Measurements from ENCODE around the gene LYPD8.

Gene LYPD8

DNA sequence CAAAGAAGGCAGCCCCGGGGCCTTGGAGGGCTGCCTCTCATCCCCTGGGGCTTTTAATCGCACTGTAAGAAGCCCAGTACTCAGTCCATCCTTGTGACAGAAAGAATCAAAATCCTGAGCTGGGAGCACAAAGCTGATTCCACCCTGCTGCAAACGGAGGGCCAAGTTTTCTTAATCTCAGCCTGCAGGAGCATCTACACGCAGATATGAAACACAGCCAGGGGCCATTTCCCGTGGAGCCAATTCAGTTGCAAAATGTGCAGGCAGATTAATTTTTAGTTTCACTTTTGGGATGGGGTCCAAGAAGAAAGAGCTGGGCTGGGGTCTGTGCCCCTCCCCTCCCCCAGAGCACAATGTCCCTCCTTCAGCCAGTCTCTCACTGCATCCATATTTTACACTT is 4.4 kb downstream of the LYPD8 start:
- H3K36me3 ChIP-seq (ENCODE audit: control insufficient read depth in 5 of 5, insufficient read depth in 5 of 5, low read length in 5 of 5) = no peaks in the 10 kb centered on the region
- H3K4me3 ChIP-seq (ENCODE audit: low read depth in 1 of 5, low read length in 5 of 5) = no peak overlapping the region
- H3K27ac ChIP-seq (ENCODE audit: low read depth, low read length) = no peak overlapping the region
- no peaks in the 10 kb centered on the region for H3K27me3 ChIP-seq (ENCODE audit: control insufficient read depth in 5 of 5, insufficient read depth in 4 of 5, low read length in 5 of 5)
- no peak overlapping the region for H3K9ac ChIP-seq (ENCODE audit: low read length in 5 of 5)
- H3K4me1 ChIP-seq (ENCODE audit: control insufficient read depth in 5 of 5, insufficient read depth in 5 of 5, low read length in 5 of 5) = no peaks in the 10 kb centered on the region
- no peaks in the 10 kb centered on the region for H3K9me3 ChIP-seq (ENCODE audit: control insufficient read depth in 5 of 5, low read length in 5 of 5)

DNA sequence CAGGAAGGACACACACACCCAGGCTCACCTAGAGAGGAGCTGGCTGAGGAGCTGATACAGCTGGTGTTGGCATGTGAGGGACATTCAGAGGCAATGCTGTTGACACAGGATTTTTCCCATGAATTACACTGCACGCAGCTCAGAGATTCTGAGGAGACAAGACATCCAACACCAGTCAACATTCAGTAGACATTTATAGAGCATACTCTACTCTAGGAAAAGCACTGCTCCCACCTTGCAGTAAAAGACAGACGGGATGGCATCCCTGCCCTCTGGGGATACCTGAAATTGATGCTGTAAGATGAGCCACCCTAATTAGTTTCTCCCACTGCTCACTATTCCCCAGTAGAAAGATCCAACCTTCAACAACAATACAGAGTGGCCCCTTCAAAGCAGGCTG is 5.1 kb downstream of the LYPD8 start:
- H3K27me3 ChIP-seq (ENCODE audit: control insufficient read depth in 5 of 5, insufficient read depth in 4 of 5, low read length in 5 of 5) = no peaks in the 10 kb centered on the region
- H3K27ac ChIP-seq (ENCODE audit: low read depth, low read length) = no peak overlapping the region
- H3K9ac ChIP-seq (ENCODE audit: low read length in 5 of 5) = no peak overlapping the region
- no peaks in the 10 kb centered on the region for H3K4me1 ChIP-seq (ENCODE audit: control insufficient read depth in 5 of 5, insufficient read depth in 5 of 5, low read length in 5 of 5)
- H3K4me3 ChIP-seq (ENCODE audit: low read depth in 1 of 5, low read length in 5 of 5) = no peak overlapping the region
- no peaks in the 10 kb centered on the region for H3K36me3 ChIP-seq (ENCODE audit: control insufficient read depth in 5 of 5, insufficient read depth in 5 of 5, low read length in 5 of 5)
- H3K9me3 ChIP-seq (ENCODE audit: control insufficient read depth in 5 of 5, low read length in 5 of 5) = no peaks in the 10 kb centered on the region

DNA sequence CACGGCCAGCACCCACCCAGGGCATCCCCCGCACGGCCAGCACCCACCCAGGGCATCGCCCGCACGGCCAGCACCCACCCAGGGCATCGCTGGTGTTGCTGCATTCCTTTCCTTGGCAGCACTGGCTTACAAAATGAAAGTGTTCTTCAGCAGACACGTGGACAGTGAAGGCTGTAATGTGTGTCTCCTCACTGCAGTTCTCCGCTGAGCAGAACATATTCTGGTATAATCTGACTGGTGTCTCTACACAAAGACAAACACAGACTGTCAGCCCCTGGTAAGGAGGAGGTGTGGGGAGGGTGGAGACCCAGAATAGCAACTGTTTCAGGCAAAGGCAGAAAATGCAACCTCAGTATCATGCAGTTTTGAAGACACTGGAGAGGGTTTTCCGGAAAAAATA is 7.3 kb downstream of the LYPD8 start:
- Histone ChIP-seq H3K27ac (ENCODE audit: low read depth, low read length) (no peak overlapping the region), H3K36me3 (ENCODE audit: control insufficient read depth in 5 of 5, insufficient read depth in 5 of 5, low read length in 5 of 5) (no peaks in the 10 kb centered on the region), H3K27me3 (ENCODE audit: control insufficient read depth in 5 of 5, insufficient read depth in 4 of 5, low read length in 5 of 5) (no peaks in the 10 kb centered on the region), H3K4me1 (ENCODE audit: control insufficient read depth in 5 of 5, insufficient read depth in 5 of 5, low read length in 5 of 5) (no peaks in the 10 kb centered on the region), H3K9ac (ENCODE audit: low read length in 5 of 5) (no peak overlapping the region), H3K9me3 (ENCODE audit: control insufficient read depth in 5 of 5, low read length in 5 of 5) (no peaks in the 10 kb centered on the region), H3K4me3 (ENCODE audit: low read depth in 1 of 5, low read length in 5 of 5) (no peak overlapping the region)

DNA sequence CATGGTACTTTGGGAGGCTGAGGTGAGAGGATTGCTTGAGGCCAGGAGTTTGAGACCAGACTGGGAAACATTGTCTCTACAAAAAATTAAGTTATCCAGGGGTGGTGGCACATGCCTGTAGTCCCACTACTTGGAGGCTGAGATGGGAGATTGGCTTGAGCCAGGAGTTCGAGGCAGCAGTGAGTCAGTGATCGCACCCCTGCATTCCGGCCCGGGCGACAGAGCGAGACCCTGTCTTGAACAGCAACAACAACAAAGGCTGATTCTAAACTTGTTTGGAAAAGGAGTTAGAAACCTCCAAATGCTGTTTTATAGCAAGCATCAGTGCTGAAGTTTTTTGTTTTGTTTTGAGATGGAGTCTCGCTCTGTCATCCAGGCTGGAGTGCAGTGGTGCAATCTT is 14.7 kb downstream of the LYPD8 start:
- Histone ChIP-seq H3K9ac (ENCODE audit: low read length in 5 of 5) (no peak overlapping the region), H3K27ac (ENCODE audit: low read depth, low read length) (no peak overlapping the region), H3K36me3 (ENCODE audit: control insufficient read depth in 5 of 5, insufficient read depth in 5 of 5, low read length in 5 of 5) (no peaks in the 10 kb centered on the region), H3K4me1 (ENCODE audit: control insufficient read depth in 5 of 5, insufficient read depth in 5 of 5, low read length in 5 of 5) (no peaks in the 10 kb centered on the region), H3K9me3 (ENCODE audit: control insufficient read depth in 5 of 5, low read length in 5 of 5) (peaks cover 0 to 3% (median 0%) of the 10 kb centered on the region in 5 donors), H3K27me3 (ENCODE audit: control insufficient read depth in 5 of 5, insufficient read depth in 4 of 5, low read length in 5 of 5) (peaks cover 0 to 3% (median 0%) of the 10 kb centered on the region in 5 donors), H3K4me3 (ENCODE audit: low read depth in 1 of 5, low read length in 5 of 5) (no peak overlapping the region)

DNA sequence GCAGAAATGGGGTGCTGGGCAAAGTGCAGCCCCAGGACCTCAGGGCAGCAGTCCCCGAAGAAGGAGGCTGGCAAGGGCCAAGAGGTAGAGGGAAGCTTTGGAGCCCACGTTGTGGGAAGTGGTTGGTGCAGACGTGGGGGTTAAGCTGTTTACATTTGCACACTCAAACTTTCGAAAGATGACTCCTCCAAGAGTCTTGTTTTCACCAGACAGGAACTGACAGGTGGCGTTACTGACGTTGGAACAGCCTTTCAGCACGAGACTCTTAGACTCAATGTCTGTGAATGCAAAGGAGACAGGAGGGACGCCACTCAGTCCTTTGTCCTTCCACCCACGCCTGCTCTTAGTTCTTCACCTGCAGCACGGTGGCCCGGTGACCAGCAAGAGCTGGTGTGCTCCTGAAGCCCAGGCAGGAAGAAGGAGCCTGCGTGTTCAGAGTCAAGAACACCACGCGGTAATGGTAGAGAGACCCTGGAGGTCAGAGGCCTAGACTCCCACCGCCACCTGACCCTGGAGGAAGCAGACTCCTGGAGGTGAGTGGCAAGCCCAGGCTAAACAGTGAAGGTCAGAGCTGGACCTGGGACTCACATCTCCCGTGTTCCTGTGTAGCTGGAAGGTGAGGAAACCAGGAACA is 15.9 kb downstream of the LYPD8 start:
- Histone ChIP-seq H3K27ac (ENCODE audit: low read depth, low read length) (no peak overlapping the region), H3K4me1 (ENCODE audit: control insufficient read depth in 5 of 5, insufficient read depth in 5 of 5, low read length in 5 of 5) (no peaks in the 10 kb centered on the region), H3K9me3 (ENCODE audit: control insufficient read depth in 5 of 5, low read length in 5 of 5) (peaks cover 0 to 8% (median 3%) of the 10 kb centered on the region in 5 donors), H3K9ac (ENCODE audit: low read length in 5 of 5) (no peak overlapping the region), H3K4me3 (ENCODE audit: low read depth in 1 of 5, low read length in 5 of 5) (no peak overlapping the region), H3K36me3 (ENCODE audit: control insufficient read depth in 5 of 5, insufficient read depth in 5 of 5, low read length in 5 of 5) (no peaks in the 10 kb centered on the region), H3K27me3 (ENCODE audit: control insufficient read depth in 5 of 5, insufficient read depth in 4 of 5, low read length in 5 of 5) (peaks cover 0 to 3% (median 0%) of the 10 kb centered on the region in 5 donors)

DNA sequence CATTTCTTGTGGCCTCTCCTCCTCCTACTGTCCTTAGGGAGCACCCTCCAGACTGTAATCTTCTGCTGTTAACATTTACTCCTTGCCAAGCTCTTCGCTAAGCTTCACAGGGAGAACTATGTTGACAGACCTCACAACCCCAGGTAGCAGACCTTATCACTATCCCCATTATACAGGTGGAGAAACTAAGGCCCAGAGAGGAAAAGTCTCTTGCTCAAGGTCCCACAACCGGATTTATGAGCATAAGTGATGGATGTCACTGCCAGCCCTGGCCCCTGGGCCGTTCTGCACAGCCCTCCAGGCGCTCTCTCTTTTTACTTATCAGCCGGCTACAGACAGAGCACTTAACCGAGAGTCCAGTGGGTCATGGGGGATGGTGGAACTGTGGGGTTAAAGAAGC is 18.1 kb downstream of the LYPD8 start:
- no peak overlapping the region for H3K9ac ChIP-seq (ENCODE audit: low read length in 5 of 5)
- H3K27me3 ChIP-seq (ENCODE audit: control insufficient read depth in 5 of 5, insufficient read depth in 4 of 5, low read length in 5 of 5) = peaks cover 0 to 3% (median 0%) of the 10 kb centered on the region in 5 donors
- no peaks in the 10 kb centered on the region for H3K36me3 ChIP-seq (ENCODE audit: control insufficient read depth in 5 of 5, insufficient read depth in 5 of 5, low read length in 5 of 5)
- peaks cover 0 to 9% (median 3%) of the 10 kb centered on the region in 5 donors for H3K9me3 ChIP-seq (ENCODE audit: control insufficient read depth in 5 of 5, low read length in 5 of 5)
- no peak overlapping the region for H3K4me3 ChIP-seq (ENCODE audit: low read depth in 1 of 5, low read length in 5 of 5)
- H3K27ac ChIP-seq (ENCODE audit: low read depth, low read length) = no peak overlapping the region
- H3K4me1 ChIP-seq (ENCODE audit: control insufficient read depth in 5 of 5, insufficient read depth in 5 of 5, low read length in 5 of 5) = no peaks in the 10 kb centered on the region

DNA sequence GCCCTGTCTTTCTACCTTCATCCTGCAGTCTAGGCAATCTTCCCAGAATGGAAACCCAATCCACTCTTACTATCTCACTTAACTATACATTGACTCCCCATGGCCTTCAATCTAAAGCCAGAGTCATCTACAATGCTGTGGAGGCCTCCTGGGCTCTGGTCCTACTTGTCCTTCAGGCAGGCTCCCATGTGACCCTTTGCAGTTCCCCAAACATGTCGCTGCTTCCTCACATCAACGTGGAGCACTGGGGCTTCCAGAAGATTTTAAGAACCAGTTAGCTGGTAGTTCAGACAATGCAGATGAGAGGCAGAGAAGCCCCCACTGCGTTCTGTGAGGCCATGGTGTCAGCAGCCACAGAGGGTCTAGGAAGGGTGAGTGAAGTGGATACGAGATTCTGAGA is 18.6 kb downstream of the LYPD8 start:
- no peak overlapping the region for H3K4me3 ChIP-seq (ENCODE audit: low read depth in 1 of 5, low read length in 5 of 5)
- peaks cover 0 to 3% (median 0%) of the 10 kb centered on the region in 5 donors for H3K27me3 ChIP-seq (ENCODE audit: control insufficient read depth in 5 of 5, insufficient read depth in 4 of 5, low read length in 5 of 5)
- H3K27ac ChIP-seq (ENCODE audit: low read depth, low read length) = no peak overlapping the region
- no peaks in the 10 kb centered on the region for H3K36me3 ChIP-seq (ENCODE audit: control insufficient read depth in 5 of 5, insufficient read depth in 5 of 5, low read length in 5 of 5)
- peaks cover 0 to 9% (median 3%) of the 10 kb centered on the region in 5 donors for H3K9me3 ChIP-seq (ENCODE audit: control insufficient read depth in 5 of 5, low read length in 5 of 5)
- H3K9ac ChIP-seq (ENCODE audit: low read length in 5 of 5) = no peak overlapping the region
- H3K4me1 ChIP-seq (ENCODE audit: control insufficient read depth in 5 of 5, insufficient read depth in 5 of 5, low read length in 5 of 5) = no peaks in the 10 kb centered on the region

DNA sequence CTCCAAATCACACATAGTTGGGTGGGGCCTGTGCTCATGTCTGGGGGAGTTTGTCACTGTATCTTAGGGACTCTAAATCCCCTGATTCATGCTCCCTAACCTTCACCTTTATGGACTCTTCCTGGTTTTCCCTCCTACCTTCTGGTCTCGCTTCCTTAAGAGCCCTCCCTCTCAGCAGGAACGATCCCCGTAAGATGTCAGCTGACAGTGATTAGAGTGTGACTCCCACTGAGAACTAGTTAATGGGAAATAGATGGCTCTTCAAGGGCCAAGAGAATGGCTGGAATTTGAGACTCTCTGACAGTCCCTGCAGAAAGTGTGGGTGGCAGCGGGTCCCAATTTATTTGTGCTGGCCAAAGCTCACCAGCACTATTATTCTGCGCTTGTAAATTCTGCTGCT is 22.0 kb downstream of the LYPD8 start:
- H3K9ac ChIP-seq (ENCODE audit: low read length in 5 of 5) = no peak overlapping the region
- H3K4me3 ChIP-seq (ENCODE audit: low read depth in 1 of 5, low read length in 5 of 5) = no peak overlapping the region
- peaks cover 0 to 3% (median 0%) of the 10 kb centered on the region in 5 donors for H3K27me3 ChIP-seq (ENCODE audit: control insufficient read depth in 5 of 5, insufficient read depth in 4 of 5, low read length in 5 of 5)
- H3K27ac ChIP-seq (ENCODE audit: low read depth, low read length) = no peak overlapping the region
- no peaks in the 10 kb centered on the region for H3K4me1 ChIP-seq (ENCODE audit: control insufficient read depth in 5 of 5, insufficient read depth in 5 of 5, low read length in 5 of 5)
- peaks cover 0 to 9% (median 3%) of the 10 kb centered on the region in 5 donors for H3K9me3 ChIP-seq (ENCODE audit: control insufficient read depth in 5 of 5, low read length in 5 of 5)
- H3K36me3 ChIP-seq (ENCODE audit: control insufficient read depth in 5 of 5, insufficient read depth in 5 of 5, low read length in 5 of 5) = no peaks in the 10 kb centered on the region

DNA sequence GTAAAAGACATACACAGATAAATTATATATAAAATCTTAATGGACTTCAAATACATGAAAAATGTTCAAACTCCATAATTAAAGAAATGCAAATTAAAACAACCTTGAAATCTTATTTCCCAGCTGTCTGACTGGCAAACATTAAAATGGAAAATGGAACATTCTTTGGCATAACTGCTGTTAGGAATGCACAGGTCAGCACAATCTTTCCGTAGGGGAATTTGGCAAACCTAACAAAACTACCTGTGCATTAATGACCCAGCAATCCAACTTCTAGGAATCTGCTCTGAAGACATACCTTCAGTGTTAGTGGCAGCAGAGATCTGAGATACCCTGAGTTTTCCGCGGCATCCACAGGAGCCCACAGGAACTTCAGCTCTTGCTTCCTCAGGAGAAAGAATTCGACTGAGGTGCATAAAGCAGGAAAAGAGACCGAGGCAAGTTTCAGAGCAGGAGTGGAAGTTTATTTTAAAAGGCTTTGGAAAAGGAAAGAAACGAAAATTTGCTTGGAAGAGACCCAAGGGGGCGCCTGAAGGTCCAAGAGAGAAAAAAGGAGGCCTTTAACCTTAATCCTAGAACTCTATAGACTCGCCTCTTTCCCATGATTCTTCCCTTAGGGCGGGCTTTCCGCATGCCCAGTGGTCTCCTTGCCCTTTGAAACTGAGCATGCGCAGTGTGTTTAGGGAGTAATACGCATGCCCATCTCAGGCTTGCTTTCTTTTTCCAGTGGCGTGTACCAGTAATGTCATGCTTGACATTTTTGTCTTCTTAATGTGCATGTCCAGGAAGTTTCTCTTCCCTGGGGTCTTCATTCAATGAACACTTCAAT is 24.8 kb downstream of the LYPD8 start:
- Histone ChIP-seq H3K27ac (ENCODE audit: low read depth, low read length) (no peak overlapping the region), H3K4me3 (ENCODE audit: low read depth in 1 of 5, low read length in 5 of 5) (no peak overlapping the region)

DNA sequence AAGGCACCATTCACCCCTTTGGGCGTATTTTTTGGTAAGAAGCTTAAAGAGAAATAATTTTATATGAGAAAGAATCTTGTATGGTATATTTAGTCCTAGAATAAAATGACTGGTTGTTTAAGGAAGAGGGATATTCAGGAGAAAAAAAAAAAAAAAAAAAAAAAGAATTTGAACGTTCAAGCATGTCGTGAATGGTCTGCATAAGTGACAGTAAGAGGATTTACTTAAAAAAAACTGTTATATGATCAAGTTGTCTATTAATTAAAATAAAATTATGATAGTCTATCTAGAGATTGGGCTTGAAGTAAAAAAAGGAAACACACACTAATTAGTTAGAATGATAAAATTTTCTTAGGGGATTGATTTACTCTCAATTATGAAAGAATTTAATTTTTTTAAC is 41.3 kb downstream of the LYPD8 start:
- Histone ChIP-seq H3K4me3 (ENCODE audit: low read depth in 1 of 5, low read length in 5 of 5) (no peak overlapping the region), H3K36me3 (ENCODE audit: control insufficient read depth in 5 of 5, insufficient read depth in 5 of 5, low read length in 5 of 5) (no peaks in the 10 kb centered on the region), H3K27ac (ENCODE audit: low read depth, low read length) (no peak overlapping the region), H3K9ac (ENCODE audit: low read length in 5 of 5) (no peak overlapping the region), H3K9me3 (ENCODE audit: control insufficient read depth in 5 of 5, low read length in 5 of 5) (peaks cover 2 to 22% (median 17%) of the 10 kb centered on the region in 5 donors), H3K4me1 (ENCODE audit: control insufficient read depth in 5 of 5, insufficient read depth in 5 of 5, low read length in 5 of 5) (peaks cover 0 to 16% (median 0%) of the 10 kb centered on the region in 5 donors), H3K27me3 (ENCODE audit: control insufficient read depth in 5 of 5, insufficient read depth in 4 of 5, low read length in 5 of 5) (no peaks in the 10 kb centered on the region)

More for the DNA sequence above, 24.8 kb downstream of the LYPD8 start:
- Histone ChIP-seq H3K9me3 (ENCODE audit: control insufficient read depth in 5 of 5, low read length in 5 of 5) (peaks cover 0 to 9% (median 3%) of the 10 kb centered on the region in 5 donors), H3K27me3 (ENCODE audit: control insufficient read depth in 5 of 5, insufficient read depth in 4 of 5, low read length in 5 of 5) (no peaks in the 10 kb centered on the region), H3K36me3 (ENCODE audit: control insufficient read depth in 5 of 5, insufficient read depth in 5 of 5, low read length in 5 of 5) (no peaks in the 10 kb centered on the region), H3K9ac (ENCODE audit: low read length in 5 of 5) (no peak overlapping the region), H3K4me1 (ENCODE audit: control insufficient read depth in 5 of 5, insufficient read depth in 5 of 5, low read length in 5 of 5) (no peaks in the 10 kb centered on the region)
